CD4-positive, alpha-beta T cell treated with Interleukin-6 at 100 ng/mL for 8 hours (primary cell): Measurements from ENCODE around the gene KCNQ1OT1.

Experiments
- DNase-seq: peaks from one replicate; pipeline ENCODE4 v3.0.0-alpha.2; 2020; ENCODE audit warnings: mixed read lengths, low spot score

KCNQ1OT1 gene

DNA sequence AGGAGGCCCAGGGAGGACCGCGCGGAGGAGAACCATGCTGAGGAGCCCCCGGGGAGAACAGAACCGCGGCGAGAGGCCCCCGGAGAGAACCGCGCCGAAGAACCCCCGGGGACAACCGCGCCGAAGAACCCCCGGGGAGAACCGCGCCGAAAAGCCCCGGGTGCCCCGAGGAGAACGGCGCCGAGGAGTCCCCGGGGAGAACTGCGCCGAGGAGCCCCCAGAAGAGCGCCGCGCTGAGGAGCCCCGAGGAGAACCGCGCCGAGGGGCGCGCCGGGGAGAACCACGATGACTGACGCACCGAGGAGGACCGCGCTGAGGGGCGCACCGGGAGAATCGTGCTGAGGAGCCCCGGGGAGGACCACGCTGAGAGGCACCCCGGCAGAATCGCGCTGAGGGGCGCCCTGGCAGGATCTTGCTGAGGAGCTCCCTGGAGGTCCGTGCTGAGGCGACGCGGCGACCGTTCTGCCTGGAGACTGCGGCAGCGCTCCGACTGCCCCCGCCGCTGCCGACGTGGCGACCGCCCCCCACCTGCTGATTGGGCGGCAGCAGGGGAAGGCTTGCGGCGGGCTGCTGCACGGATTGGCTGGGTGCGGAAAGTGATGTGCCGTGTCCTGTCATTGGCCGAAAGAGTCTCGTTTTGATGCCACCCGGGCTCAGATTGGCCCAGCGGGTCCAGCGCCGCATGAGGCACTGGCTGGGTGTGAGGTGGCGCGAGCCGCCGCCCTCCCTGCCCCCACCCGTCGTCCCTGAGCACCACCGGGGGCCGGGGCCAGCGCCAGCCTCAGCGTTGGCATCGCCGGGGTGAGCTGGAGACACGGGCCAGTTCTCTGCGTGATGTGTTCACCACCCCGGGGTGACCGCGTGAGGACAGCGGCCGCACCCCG, at the start of gene KCNQ1OT1:
Gene KCNQ1OT1, minus strand, starts transcription at position 464 of the 884 bp plus-strand sequence.
- peak; percentile 88 for DNase-seq

DNA sequence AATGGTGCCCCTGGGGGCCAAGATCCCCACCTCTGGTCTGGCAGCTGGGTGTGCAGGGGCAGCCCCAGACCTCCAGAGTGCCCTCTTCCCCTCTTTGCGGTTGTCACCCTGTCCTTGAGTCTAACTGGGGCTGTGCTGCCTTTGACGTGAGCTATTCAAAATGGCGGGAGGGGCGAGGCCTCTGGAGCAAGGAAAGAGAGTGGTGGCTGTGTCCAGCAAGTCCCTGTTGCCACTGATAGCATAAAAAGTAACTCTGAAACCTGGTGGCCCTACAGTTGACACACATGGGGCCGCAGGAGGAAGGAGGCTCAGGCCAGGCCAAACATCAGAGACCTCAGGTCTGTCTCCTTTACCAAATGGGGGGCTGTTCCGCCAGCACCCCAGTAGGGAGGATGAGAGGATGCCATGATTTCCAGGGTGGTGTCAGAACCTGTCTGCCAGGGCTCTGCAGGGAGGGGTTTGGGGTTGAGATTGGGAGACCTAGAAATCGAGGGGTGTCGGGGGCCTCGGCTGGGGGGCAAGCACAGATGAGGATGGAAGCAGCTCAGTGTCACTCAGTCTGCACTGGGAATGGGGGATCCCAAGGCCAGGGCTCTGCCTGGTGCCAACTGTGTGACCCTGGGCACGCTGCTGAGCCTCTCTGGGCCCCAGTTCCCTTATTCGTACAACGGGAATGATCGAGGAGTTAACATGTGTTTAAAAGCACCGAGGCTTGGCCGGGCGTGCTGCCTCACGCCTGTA, 49.2 kb upstream of the KCNQ1OT1 start:
- DNase-seq: no peak

DNA sequence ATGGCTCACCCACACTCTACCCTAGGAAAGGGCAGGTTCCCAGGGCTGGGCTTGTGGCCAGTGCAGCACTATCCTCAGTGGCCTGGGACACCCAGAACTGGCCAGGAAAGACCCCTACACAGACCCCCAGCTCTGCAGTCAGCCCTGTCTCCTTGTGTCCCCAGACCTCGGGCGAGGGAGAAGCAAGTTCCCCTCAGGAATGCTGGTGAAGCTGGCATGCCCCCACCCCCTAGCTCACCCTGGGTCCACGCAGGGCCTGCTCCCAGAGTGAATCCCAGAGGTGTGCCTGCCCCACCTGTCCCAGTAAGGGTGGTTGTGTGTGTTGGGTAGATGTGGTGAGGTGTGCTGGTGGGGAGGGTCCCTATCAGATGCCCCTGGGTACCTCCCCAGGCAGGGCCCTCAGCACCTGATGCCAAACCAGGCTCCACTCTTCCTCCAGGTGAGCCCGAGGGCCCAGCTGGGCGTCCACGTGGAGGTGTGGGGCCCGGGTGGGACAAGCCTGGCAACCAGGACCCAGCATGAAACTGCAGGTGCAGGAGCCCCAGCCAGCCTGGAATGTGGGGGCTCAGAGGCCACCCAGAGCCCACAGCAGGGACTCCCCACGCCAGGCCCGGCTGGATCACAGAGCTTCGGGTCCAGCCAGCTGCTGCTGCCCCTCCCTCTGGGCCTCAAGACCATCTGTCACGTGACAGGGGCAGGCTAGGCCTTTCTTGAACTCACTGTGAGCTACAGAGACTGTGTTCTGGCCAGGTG, 48.4 kb upstream of the KCNQ1OT1 start:
- DNase-seq: no peak

- DNase-seq: no peak
Observed at GRCh38 chr11:2747248-2748027, 47.6 kb upstream of the KCNQ1OT1 start.

DNA sequence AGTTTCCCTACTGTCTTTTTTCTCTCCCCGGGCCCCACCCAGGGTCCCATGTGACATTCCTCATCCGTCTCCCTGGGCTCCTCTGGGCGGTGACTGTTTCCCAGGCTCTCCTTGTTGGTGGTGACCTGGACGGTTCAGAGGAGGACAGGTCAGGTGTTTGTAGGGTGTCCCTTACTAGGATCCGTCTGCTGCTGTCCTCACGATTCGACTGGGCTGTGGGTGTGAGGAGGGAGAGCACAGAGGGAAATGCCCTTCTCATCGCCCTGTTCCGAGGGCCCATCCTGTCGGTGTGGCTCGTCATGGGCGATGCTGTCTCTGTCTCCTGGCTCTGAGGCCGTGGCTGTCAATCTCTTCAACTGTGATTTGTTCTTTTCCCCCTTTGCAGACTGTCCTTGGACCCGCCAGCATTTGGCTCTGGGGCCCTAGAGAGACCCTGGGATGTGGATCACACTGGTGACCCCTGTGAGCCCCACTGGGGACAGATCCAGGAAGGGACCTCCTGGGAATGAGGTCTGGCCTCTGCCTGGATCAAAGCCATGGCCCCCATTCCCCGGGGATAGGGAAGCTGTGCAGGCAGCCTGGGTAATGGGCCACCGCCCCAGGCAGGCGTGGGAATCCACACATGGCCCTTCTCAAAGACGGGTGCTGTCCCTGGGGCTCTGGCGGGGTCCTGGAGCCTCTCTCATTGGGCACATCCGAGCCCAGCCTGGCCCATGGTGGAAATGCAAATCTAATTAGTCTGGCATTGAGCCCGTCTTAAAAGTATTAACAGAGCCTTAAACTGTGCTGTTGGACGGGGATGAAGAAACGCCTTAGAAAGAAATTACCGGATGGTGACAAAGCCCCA, 46.8 kb upstream of the KCNQ1OT1 start:
- DNase-seq: no peak

- no peak for DNase-seq
Observed at GRCh38 chr11:2745511-2745910, 45.7 kb upstream of the KCNQ1OT1 start.

DNA sequence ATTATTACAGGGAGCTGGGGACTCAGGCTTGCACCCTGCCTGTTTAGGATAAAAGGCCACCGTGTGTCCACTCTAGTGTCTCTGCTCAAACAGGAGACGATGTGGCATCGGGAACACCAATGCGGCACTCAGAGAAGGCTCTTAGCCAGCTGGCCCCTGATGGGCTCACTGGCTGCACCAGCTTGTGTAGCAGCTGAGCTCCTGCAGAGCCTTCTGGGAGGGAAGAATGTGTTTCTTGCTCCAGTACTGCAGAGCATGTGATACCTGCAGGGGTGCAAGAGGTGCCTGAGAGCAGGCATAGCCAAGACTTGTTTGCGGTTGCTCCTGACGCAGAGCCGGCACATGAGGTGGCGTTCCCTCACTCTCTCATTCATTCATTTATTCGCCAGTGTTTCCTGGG, 44.4 kb upstream of the KCNQ1OT1 start:
- DNase-seq: no peak

DNA sequence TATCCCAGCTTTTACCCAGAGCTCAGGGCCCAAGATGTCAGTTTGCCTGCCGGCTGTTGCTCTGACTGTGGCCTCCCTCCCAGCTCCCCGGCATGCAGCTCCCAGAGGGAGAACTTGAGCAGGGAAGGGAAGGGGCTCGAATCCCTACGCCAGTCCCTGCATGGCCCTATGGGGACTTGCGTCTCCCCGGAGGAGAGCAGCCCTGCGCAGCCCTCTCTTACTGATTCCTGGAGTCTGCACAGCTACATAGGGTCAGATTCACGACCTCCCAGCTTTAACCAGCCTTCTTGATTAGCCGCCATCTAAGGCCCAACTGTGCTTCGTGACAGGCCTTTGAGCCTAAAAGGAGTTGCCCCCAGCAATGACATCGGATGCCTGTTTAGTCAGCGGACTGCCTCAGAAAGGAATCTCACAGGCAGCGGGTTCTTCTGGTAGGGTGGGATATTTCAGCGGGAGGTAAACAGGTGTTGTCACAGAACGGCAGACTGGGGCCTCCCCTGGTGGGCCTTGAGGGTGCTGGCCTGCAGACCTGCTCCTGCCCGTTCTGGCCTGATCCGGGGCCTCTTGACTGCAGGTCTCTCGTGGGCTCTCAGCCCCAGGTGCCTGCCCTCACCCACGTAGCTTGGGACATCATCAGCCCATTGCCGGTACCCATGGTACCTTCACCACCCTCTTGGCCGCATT, 43.8 kb upstream of the KCNQ1OT1 start:
- no peak for DNase-seq

- DNase-seq: no peak
Observed at GRCh38 chr11:2742611-2743426, 43.0 kb upstream of the KCNQ1OT1 start.

GRCh38 chr11:2742201-2742600, 42.4 kb upstream of the KCNQ1OT1 start:
- DNase-seq: no peak

DNA sequence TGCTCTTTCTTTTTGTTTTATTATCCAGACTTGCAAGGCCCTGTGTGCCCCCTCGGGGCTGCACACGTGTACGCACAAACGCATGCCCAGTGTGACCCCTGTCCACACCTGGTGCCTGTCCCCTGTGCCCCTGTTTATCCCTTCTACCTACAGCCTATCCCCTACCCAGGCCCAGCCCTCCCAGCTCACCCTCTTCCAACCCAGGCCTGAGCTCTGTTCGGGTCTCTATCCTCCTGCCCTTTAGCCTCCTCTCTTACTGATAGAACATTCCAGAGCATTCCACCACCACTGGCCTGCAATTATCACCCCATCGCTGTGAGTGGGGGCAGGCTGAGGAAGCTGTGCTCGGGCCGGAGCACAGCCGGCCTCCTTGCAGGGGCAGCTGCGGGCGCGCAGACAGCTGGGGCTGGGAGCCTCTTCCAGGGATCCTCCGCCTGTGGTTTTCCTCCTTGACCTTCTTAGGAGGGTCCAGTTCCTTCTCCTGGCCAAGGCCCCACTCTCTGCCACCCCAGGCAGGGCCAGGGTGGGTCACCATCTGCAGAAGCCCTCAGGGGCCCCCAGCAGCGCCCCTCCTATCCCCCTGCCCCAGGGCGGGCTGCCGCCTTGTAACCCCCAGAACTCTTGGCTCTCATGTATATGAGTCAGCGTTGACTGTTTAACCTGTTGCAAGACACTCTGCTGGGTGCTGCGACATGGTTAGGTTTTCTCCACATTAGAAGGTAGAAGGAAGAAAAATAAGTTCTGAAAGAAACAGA, 41.8 kb upstream of the KCNQ1OT1 start:
- no peak for DNase-seq

DNA sequence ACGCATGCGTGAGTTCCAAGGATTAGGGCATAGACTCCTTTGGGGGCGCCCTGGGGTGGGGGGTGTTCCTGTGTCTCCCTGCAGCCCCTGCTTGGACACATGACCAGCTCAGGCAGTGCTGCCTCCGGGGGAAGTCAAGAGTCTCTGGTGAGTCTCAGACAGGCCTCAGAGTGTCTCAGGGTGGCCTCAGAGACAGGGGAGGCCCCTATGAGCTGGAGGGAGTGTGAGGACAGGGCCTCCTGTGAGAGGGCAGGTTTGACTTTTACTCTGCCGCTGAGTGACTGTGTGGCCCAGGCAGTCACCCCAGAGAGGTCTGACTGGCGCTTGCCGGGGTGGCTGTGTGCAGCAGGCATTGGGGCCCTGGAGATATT, 41.2 kb upstream of the KCNQ1OT1 start:
- DNase-seq: no peak

GRCh38 chr11:2740275-2740940, 40.6 kb upstream of the KCNQ1OT1 start:
- DNase-seq: no peak

GRCh38 chr11:2739531-2740274, 39.9 kb upstream of the KCNQ1OT1 start:
- no peak for DNase-seq

DNA sequence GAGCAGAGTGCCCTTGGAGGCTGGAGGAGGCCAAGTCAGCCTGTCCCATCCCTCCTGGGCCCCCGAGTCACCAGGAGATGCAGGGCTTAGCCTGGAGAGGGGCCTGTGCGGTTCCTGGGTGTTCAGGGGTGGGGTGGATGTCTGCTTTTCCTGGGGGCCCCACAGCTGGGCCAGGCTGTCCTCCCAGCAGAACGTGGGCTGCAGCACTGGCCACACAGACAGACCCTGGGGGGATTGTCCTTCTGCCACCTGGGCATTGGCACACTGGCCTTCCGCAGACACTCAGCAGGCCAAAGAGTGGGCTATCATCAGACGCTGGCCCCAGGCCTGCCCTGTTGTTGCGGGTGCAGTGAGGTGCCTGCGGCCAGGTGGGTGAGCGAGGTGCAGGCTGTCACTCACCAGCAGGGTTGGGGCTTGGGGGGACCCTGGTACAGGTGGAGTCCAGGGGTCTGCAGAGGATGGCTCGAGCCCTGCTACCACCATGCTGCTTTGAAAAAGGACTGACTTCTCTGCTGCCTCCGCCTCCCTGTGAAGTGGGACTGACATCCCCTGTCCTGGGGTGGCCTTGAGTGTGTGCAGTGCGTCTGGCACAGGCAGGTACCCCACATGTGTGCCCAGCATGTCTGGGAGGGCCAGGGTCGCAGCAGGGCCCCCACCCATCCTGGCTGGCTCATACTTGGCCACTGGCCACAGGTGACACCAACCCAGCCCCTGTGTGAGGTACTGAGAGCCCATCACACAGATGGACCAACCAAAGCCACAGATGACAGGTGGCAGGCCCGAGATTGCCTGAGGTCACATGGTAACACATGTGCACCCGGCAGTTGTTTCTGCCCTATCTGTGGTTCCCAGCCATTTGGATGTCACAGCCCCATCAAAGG, 39.0 kb upstream of the KCNQ1OT1 start:
- no peak for DNase-seq

DNA sequence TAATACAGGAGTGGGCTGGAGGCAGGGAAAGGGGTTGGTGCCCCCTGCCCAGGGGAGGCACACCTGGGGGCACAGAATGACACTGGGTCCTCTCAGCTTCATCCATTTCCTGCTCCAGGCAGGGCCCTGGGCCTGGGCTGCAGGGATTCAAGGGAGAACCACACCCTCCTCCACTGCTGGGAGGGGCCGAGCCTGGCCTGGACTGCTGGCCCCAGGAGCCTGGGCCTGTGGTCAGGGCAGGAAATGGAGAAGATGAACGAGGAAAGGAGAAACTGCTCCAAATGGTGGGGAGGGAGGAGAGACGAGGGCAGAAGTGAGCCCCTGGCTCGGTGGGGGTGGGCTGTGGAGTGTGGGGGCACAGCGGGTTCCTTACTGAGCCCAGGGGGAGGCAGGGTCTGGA, 38.1 kb upstream of the KCNQ1OT1 start:
- no peak for DNase-seq
